WI38 (cell line): Measurements from ENCODE around the gene HIKESHI.
"Not testable (repeated sequence)": the region's sequence is repeated elsewhere in the genome, so short reads cannot be mapped to it uniquely, and the experiment has no call there.

Experiments used
- H3K4me3 ChIP-seq: 2 replicates; pipeline ENCODE4 v1.5.1; 2011; ENCODE audit warnings: low read depth, mild to moderate bottlenecking, control low read depth, low read length
- CTCF ChIP-seq: IDR thresholded peaks from 2 replicates; pipeline ENCODE4 v1.5.1; 2012; ENCODE audit warnings: low read depth, mild to moderate bottlenecking, control low read depth, low read length

Gene HIKESHI

DNA sequence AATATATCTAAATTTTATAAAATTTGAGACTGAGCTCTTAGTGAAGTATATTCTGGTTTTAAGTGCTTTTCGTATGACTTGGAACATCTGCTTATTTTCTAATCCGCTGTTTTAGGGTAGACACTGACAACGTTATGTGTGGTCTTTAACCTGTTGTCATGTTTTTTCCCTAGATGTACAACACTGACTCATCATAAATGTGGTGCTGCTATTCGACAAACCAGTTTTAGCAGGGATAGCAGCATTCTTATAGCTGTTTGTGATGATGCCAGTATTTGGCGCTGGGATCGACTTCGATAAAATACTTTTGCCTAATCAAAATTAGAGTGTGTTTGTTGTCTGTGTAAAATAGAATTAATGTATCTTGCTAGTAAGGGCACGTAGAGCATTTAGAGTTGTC lies 23.8 kb upstream of the HIKESHI start:
- H3K4me3 ChIP-seq: no peak overlapping the region
- TF ChIP-seq CTCF: no peak

DNA sequence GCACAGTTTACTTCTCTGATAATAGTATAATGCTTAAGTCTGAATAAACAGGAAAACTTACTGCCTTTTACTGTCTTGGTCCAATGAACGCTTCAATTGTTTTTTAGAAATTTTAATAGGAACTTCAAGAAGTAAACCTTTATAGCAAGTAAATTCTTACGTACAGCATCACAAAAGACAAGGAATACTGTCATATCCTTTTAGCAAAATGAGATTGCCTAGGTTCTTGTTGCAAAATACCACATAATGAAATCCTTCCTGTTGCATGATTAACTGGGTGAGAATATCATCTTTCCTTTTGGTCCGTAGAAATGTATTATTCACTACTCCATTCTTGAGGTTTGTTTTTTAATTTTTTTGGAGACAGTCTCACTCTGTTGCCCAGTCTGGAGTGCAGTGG lies 22.3 kb upstream of the HIKESHI start:
- TF ChIP-seq CTCF: no peak

GRCh38 chr11:86287468-86287796 lies 14.6 kb upstream of the HIKESHI start:
- H3K4me3 ChIP-seq: no peak overlapping the region
- TF ChIP-seq CTCF: no peak

More for the DNA sequence above, 22.3 kb upstream of the HIKESHI start:
- H3K4me3 ChIP-seq: no peak overlapping the region

- TF ChIP-seq CTCF: no peak
- H3K4me3 ChIP-seq: no peak overlapping the region
Measured at GRCh38 chr11:86288776-86289507, 13.1 kb upstream of the HIKESHI start.

- H3K4me3 ChIP-seq: not testable (repeated sequence)
Measured at GRCh38 chr11:86289508-86290280, 12.3 kb upstream of the HIKESHI start.

DNA sequence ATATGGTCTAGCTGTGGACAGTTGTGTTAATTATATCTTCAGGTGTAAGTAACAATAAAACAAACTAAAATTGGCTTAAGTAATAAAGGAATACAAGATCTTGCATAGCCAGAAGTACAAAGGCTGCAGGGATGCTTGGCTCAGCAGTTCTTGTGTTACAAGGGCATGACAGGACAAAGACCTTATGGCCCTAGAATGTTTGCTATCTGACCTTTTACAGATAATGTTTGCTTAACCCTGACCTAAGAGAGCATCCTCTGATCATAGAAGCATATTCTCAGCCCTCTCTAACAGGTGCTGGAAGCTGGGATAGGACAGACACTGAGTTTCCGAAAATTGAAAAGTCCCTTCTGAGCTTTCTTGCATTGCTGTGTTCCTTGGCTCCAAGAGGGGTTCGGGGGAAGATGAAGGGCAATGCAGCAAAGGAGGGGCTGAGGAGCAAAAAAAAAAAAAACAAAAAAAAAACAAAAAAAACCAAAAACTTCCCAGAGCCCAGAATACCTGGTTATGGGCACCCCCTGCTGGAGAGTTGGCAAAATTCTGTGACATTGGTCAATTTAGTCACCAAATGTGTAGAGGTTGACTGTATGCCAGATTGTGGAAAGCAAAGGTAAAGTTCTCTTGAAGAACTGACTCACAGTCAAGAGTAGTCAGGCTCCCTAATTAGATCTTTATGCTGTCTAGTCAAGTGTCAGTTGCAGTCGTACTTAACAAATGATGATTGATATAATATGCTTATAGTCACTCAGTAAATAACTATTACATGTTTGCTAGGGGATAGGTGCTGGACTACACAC lies 10.4 kb upstream of the HIKESHI start:
- H3K4me3 ChIP-seq: no peak overlapping the region
- peak; percentile 59 for TF ChIP-seq CTCF

DNA sequence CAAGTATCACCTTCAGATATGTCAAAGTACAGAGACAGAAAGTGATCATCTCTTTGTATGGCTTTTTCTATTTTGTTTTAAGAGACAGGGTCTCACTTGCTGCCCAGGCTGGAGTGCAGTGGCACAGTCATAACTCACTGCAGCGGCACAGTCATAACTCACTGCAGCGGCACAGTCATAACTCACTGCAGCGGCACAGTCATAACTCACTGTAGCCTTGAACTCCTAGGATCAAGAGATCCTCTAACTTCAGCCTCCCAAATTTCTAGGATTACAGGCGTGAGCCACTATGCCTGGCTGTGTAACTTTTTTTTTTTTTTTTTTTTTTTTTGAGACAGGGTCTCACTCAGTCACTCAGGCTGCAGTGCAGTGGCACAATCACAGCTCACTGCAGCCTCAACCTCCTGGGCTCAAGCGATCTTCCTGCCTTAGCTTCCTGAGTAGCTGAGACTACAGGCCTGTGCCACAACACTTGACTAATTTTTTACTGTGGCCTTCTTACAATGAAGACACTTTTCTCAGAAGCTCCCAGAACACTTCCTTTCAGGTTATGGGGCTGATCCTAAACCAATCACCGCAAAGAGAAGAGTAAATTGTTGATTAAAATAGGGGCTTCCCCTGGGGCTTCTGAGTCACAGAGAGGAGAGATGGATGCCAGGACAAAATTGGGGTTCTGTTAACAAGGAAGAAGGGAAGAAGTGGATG lies 9.0 kb upstream of the HIKESHI start:
- TF ChIP-seq CTCF: no peak
- H3K4me3 ChIP-seq: no peak overlapping the region
